PC-9 (cell line): Measurements from ENCODE around the gene ZNF552.

Source experiments
- CTCF ChIP-seq: fragments of 200-600 bp; sonication (generic); conservative IDR thresholded peaks from 2 replicates; pipeline ENCODE4 v1.6.1; 2017; ENCODE audit warnings: mixed run types, antibody characterized with exemption, mild to moderate bottlenecking, moderate library complexity
- EZH2 ChIP-seq: fragments of 200-600 bp; sonication (generic); IDR thresholded peaks from 2 replicates; pipeline ENCODE4 v1.8.0; 2017; ENCODE audit warnings: antibody characterized with exemption, low read depth

DNA sequence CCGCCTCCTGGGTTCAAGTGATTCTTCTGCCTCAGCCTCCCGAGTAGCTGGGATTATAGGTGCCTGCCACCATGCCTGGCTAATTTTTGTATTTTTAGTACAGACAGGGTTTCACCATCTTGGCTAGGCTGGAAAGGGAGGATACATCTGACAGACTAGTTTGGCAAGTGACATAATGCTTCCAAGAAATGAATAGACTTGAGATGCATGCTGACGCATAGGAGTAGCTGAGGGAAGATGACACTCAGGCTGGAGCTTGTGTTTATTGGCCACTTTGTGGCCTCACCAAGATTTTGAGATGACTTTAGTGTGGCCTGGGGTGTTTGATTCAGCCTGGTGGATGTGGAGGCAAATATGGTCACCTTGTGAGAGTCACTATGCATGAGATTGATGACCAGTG is 41.2 kb downstream of the ZNF552 start:
- TF ChIP-seq CTCF (no peak), EZH2 (no peak)
